Ishikawa (cell line): Measurements from ENCODE around the gene PSMB5.

Experiments used
- CEBPB ChIP-seq: IDR thresholded peaks from 2 replicates; pipeline ENCODE4 v1.6.1; 2012
- CREB1 ChIP-seq: IDR thresholded peaks from 2 replicates; pipeline ENCODE4 v1.6.1; 2012; ENCODE audit warnings: low read depth
- EGR1 ChIP-seq: IDR thresholded peaks from 2 replicates; pipeline ENCODE4 v1.6.1; 2012
- EP300 ChIP-seq: IDR thresholded peaks from 2 replicates; pipeline ENCODE4 v1.6.1; 2012; ENCODE audit warnings: borderline replicate concordance
- MAX ChIP-seq: IDR thresholded peaks from 2 replicates; pipeline ENCODE4 v1.6.1; 2012
- NFIC ChIP-seq: IDR thresholded peaks from 2 replicates; pipeline ENCODE4 v1.6.1; 2012
- RAD21 ChIP-seq: IDR thresholded peaks from 2 replicates; pipeline ENCODE4 v1.6.1; 2012; ENCODE audit warnings: low read depth
- REST ChIP-seq: IDR thresholded peaks from 2 replicates; pipeline ENCODE4 v1.6.1; 2012; ENCODE audit warnings: low read depth, mild to moderate bottlenecking
- TAF1 ChIP-seq: IDR thresholded peaks from 2 replicates; pipeline ENCODE4 v1.6.1; 2012; ENCODE audit warnings: low read depth, mild to moderate bottlenecking
- TCF12 ChIP-seq: IDR thresholded peaks from 2 replicates; pipeline ENCODE4 v1.6.1; 2012; ENCODE audit warnings: low read depth
- TEAD4 ChIP-seq: IDR thresholded peaks from 2 replicates; pipeline ENCODE4 v1.6.1; 2012
- USF1 ChIP-seq: IDR thresholded peaks from 2 replicates; pipeline ENCODE4 v1.6.1; 2012
- YY1 ChIP-seq: IDR thresholded peaks from 2 replicates; pipeline ENCODE4 v1.6.1; 2012; ENCODE audit warnings: low read depth
- ZBTB7A ChIP-seq: IDR thresholded peaks from 2 replicates; pipeline ENCODE4 v1.6.1; 2012; ENCODE audit warnings: low read depth

DNA sequence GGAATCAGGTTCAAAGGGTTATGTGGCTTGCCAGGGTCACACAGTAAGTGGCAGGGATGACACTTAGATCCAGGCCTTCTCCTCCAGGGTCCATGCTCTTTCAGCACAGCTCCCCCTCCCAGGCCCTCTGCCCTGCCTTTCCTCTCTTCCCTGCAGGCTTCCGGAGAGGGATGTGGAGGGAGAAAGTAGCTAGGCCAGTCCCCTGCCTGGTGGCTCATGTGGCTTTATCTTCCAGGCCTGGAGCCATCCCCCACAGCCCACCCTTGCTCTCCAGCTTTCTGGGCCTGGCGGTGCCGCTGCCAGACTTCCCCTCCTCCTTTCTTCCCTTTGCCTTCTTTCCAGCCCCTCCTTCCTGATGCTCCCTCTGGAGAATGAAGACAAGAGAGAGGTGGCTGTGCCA lies 9.1 kb upstream of the PSMB5 start:
- no peak for TF ChIP-seq EGR1
- no peak for TF ChIP-seq TAF1
- TF ChIP-seq USF1, result no peak
- TF ChIP-seq EP300, result no peak
- no peak for TF ChIP-seq REST
- TF ChIP-seq NFIC, result no peak
- TF ChIP-seq ZBTB7A, result no peak
- no peak for TF ChIP-seq RAD21
- no peak for TF ChIP-seq TCF12
- no peak for TF ChIP-seq TEAD4
- no peak for TF ChIP-seq YY1
- no peak for TF ChIP-seq CREB1
- no peak for TF ChIP-seq MAX
- no peak for TF ChIP-seq CEBPB
